Measurements from ENCODE around the gene SPIB. TPM values are rescaled to one million over a fixed set of nuclear protein-coding genes. Genes with fewer than 3 reads are reported as not detected.

SPIB gene
- total and polyA plus RNA-seq, 4 donors: 0.06 to 0.47 (median 0.37) TPM

DNA sequence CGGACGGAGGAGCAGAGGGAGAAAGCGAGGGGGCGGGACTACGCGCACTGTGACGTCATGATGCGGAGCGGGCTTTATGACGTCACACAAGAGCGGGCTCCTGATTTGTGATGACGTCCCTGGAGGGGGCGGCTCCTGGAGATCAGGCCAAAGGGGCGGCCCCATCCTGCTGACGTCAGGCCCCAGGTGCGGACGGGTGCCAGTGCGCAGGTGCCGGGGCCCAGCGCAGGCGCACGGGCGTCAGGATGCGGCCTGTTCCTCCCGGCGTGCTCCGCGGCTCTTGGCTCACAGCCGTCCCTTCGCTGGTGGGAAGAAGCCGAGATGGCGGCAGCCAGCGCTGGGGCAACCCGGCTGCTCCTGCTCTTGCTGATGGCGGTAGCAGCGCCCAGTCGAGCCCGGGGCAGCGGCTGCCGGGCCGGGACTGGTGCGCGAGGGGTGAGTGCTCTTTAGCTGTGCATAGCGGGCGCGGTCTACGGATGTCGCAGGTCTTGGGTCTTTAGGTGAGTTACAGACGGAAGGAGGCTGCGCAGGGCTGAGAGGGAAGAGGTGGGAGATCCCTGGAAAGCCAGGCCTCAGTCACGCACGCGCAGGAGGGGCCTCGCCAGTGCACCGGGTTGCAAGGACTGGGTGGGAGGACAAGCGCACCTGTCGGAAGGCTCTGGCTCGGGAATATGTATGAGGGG lies 57.6 kb downstream of the SPIB start, which contains the start of the genes EMC10 and GARIN5A:
Gene EMC10, plus strand, starts transcription at position 284 of the 683 bp plus-strand sequence. Its CDS starts 38 bp downstream, at position 322.
Gene GARIN5A, minus strand, starts transcription at position 625 of the 683 bp plus-strand sequence. Its CDS starts 460 bp downstream, at position 165.
- no peaks in the 10 kb centered on the region for H3K9me3 ChIP-seq (ENCODE audit: control insufficient read depth, insufficient read depth, low read length)
- no peaks in the 10 kb centered on the region for H3K27me3 ChIP-seq (ENCODE audit: control insufficient read depth, insufficient read depth, low read length)
- peak within 1 kb of the TSS; percentile 98 for H3K4me3 ChIP-seq (ENCODE audit: low read depth, low read length)
- H3K27ac ChIP-seq (ENCODE audit: low read depth, low read length): peak within 1 kb of the TSS; percentile 90
- under 1% methylated on average over 56 of the region's 58 CpGs for WGBS (ENCODE audit: insufficient coverage)
- peak; percentile 81 to 98 (median 88) for DNase-seq (ENCODE audit: low read depth in 4 of 6, low spot score in 6 of 6)
- peaks cover 26% of the 10 kb centered on the region for H3K4me1 ChIP-seq (ENCODE audit: control insufficient read depth, insufficient read depth, low read length)
- peaks cover 39% of the 10 kb centered on the region for H3K36me3 ChIP-seq (ENCODE audit: control insufficient read depth, insufficient read depth, low read length)

DNA sequence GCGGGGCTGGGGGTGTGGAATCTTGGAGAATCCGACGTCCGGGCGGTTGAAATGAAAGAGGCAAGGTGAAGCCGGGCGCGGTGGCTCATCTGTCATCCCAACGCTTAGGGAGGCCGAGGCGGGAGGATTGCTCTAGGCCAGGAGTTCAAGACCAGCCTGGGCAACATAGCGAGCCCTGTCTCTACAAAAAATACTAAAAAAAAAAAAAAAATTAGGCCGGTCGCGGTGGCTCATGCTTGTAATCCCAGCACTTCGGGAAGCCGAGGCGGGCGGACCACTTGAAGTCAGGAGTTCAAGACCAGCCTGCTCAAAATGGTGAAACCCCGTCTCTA lies 58.1 kb downstream of the SPIB start:
- DNase-seq (ENCODE audit: low read depth in 4 of 6, low spot score in 6 of 6): no peak
- H3K4me1 ChIP-seq (ENCODE audit: control insufficient read depth, insufficient read depth, low read length): peaks cover 26% of the 10 kb centered on the region
- peaks cover 44% of the 10 kb centered on the region for H3K36me3 ChIP-seq (ENCODE audit: control insufficient read depth, insufficient read depth, low read length)
- H3K27ac ChIP-seq (ENCODE audit: low read depth, low read length): peak overlapping the region; percentile 90
- WGBS (ENCODE audit: insufficient coverage): 0% methylated on average over 9 of the region's 20 CpGs
- peak overlapping the region; percentile 98 for H3K4me3 ChIP-seq (ENCODE audit: low read depth, low read length)
- H3K9me3 ChIP-seq (ENCODE audit: control insufficient read depth, insufficient read depth, low read length): no peaks in the 10 kb centered on the region
- no peaks in the 10 kb centered on the region for H3K27me3 ChIP-seq (ENCODE audit: control insufficient read depth, insufficient read depth, low read length)

DNA sequence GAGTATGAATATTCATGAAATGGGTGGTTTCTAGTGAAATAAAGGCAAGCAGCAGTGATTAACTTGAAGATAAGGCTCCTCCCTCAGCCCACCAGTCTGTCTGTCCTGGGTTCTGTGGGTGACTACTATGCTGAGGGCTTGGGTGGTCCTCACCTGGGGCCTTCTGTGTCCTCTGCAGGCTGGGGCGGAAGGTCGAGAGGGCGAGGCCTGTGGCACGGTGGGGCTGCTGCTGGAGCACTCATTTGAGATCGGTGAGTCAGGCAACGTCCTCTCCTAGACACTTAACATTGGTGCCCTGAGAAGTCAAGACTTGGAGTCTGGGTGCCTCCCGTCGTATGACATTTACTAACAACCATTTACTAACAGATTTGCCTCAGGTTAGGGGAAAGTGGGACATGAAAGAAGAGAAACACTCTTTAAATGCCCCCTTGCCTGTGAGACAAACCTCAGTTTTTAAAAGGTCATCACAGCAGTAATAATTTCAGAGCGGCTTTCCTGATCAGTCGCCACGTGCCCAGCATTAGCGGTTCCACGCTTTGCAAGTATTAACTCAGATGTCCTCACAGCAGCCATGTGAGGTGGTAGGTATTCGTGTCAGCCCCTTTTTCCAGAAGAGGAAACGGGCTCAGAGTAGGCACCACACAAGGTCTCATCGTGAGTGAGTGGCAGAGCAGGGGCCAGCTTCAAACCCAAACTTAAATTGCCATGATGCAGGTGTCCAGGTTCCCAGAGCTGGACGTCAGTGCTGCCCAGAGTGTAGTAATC lies 59.2 kb downstream of the SPIB start:
- Histone ChIP-seq H3K9me3 (ENCODE audit: control insufficient read depth, insufficient read depth, low read length) (no peaks in the 10 kb centered on the region), H3K4me1 (ENCODE audit: control insufficient read depth, insufficient read depth, low read length) (peaks cover 26% of the 10 kb centered on the region), H3K27ac (ENCODE audit: low read depth, low read length) (no peak overlapping the region), H3K4me3 (ENCODE audit: low read depth, low read length) (peak overlapping the region; percentile 98), H3K36me3 (ENCODE audit: control insufficient read depth, insufficient read depth, low read length) (peaks cover 54% of the 10 kb centered on the region), H3K27me3 (ENCODE audit: control insufficient read depth, insufficient read depth, low read length) (no peaks in the 10 kb centered on the region)
- no peak for DNase-seq (ENCODE audit: low read depth in 4 of 6, low spot score in 6 of 6)
- 96% methylated on average over 11 of the region's 17 CpGs for WGBS (ENCODE audit: insufficient coverage)

DNA sequence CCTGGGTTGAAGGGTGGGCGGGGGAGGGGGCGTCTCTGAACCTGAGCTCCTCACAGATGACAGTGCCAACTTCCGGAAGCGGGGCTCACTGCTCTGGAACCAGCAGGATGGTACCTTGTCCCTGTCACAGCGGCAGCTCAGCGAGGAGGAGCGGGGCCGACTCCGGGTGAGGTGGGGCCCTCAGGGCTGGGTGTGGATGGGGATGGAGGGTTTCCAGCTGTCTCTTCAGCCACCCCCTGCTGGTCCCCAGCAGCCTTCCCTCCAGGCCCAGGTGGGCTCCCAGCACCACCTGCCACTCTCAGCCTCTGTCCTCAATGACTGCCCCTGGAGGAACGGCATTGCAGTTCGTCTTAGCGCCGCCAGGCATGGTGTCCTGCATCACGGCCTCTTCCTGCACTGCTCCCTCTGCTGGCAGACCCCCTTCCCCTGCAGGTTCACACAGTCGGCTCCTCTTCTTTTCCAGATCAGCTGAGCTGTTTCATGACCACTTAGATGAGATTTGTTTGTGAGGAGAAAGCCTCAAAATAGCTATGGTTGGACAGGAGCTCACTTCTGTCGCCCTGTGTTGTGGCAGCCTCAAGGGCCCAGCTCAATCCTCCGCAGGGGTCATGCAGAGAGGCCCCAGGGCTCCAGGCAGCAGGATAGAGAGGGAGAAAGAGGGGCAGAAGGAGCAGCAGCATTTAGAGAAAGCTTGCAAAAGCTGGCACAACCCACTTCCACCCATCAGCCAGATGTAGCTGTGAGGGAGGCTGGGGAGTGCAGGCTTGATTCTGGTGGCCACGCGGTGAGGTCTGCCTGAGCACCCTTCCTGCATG lies 60.4 kb downstream of the SPIB start:
- no peak for DNase-seq (ENCODE audit: low read depth in 4 of 6, low spot score in 6 of 6)
- Histone ChIP-seq H3K4me3 (ENCODE audit: low read depth, low read length) (no peak overlapping the region), H3K36me3 (ENCODE audit: control insufficient read depth, insufficient read depth, low read length) (peaks cover 65% of the 10 kb centered on the region), H3K9me3 (ENCODE audit: control insufficient read depth, insufficient read depth, low read length) (no peaks in the 10 kb centered on the region), H3K27me3 (ENCODE audit: control insufficient read depth, insufficient read depth, low read length) (no peaks in the 10 kb centered on the region), H3K27ac (ENCODE audit: low read depth, low read length) (no peak overlapping the region), H3K4me1 (ENCODE audit: control insufficient read depth, insufficient read depth, low read length) (peaks cover 26% of the 10 kb centered on the region)
- WGBS (ENCODE audit: insufficient coverage): 84% methylated on average over 11 of the region's 19 CpGs

DNA sequence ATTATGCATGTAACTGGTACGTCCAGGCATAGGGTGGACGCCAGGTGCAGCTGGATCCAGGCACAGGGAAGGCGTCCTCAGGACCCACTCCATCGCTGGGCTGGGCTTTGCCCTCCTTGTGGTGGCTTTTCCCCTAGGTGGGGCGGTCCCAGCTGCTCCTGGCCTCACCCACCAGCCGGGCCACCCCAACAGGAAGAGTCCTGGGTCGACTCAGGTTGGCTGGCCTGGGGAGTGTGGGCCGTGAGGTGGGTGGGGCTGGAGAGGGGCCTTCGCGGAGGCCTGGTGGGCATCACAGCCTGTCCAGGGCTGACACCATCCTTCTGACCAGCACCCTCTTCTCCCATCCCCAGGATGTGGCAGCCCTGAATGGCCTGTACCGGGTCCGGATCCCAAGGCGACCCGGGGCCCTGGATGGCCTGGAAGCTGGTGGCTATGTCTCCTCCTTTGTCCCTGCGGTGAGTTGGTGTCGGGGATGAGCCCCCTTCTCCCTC lies 61.1 kb downstream of the SPIB start:
- WGBS (ENCODE audit: insufficient coverage): 96% methylated on average over 13 of the region's 16 CpGs
- DNase-seq (ENCODE audit: low read depth in 4 of 6, low spot score in 6 of 6): no peak
- peaks cover 26% of the 10 kb centered on the region for H3K4me1 ChIP-seq (ENCODE audit: control insufficient read depth, insufficient read depth, low read length)
- no peaks in the 10 kb centered on the region for H3K9me3 ChIP-seq (ENCODE audit: control insufficient read depth, insufficient read depth, low read length)
- no peaks in the 10 kb centered on the region for H3K27me3 ChIP-seq (ENCODE audit: control insufficient read depth, insufficient read depth, low read length)
- H3K27ac ChIP-seq (ENCODE audit: low read depth, low read length): no peak overlapping the region
- peaks cover 69% of the 10 kb centered on the region for H3K36me3 ChIP-seq (ENCODE audit: control insufficient read depth, insufficient read depth, low read length)
- H3K4me3 ChIP-seq (ENCODE audit: low read depth, low read length): no peak overlapping the region

DNA sequence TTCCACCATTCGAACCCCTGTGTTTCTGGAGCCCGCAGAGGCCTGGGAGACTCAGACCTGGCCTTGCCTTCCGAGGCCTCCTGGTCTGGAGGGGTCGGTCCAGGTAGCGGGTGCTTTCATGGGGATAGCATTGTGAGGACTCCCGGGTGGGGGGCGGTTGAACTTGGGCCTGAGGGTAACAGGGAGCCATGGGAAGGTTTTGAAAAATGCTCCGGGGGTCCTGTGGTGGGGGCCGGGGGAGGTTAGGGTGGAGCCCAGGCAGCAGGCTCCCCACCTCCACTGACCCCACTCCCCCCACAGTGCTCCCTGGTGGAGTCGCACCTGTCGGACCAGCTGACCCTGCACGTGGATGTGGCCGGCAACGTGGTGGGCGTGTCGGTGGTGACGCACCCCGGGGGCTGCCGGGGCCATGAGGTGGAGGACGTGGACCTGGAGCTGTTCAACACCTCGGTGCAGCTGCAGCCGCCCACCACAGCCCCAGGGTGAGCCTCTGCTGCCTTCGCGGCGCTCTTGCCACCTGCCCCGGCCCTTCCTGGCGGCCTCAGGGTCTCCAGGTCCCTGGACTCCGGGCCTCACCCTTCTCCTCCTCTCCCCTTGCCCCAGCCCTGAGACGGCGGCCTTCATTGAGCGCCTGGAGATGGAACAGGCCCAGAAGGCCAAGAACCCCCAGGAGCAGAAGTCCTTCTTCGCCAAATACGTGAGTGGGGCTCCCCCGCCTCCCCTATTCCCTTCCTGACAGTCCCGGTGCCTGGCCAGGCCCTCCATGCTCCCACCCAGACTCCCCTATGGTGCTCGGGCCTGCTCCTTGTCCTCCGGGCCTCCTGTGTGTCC lies 61.8 kb downstream of the SPIB start:
- no peak overlapping the region for H3K4me3 ChIP-seq (ENCODE audit: low read depth, low read length)
- 94% methylated on average over 30 of the region's 37 CpGs for WGBS (ENCODE audit: insufficient coverage)
- H3K27me3 ChIP-seq (ENCODE audit: control insufficient read depth, insufficient read depth, low read length): no peaks in the 10 kb centered on the region
- peaks cover 26% of the 10 kb centered on the region for H3K4me1 ChIP-seq (ENCODE audit: control insufficient read depth, insufficient read depth, low read length)
- DNase-seq (ENCODE audit: low read depth in 4 of 6, low spot score in 6 of 6): no peak
- H3K27ac ChIP-seq (ENCODE audit: low read depth, low read length): no peak overlapping the region
- H3K9me3 ChIP-seq (ENCODE audit: control insufficient read depth, insufficient read depth, low read length): no peaks in the 10 kb centered on the region
- peaks cover 74% of the 10 kb centered on the region for H3K36me3 ChIP-seq (ENCODE audit: control insufficient read depth, insufficient read depth, low read length)

Other genes starting within 250 kb of the SPIB start
- gene MYH14, start 215.3 kb upstream of the SPIB start, total RNA-seq: 1 to 10 TPM; 4.1 to 7.2 TPM
- 10 to 100 TPM; 14.6 to 16.8 TPM for gene MYH14, start 215.3 kb upstream of the SPIB start, polyA plus RNA-seq (ENCODE audit: insufficient read length in 2 of 2)
- gene KCNC3, start 89.6 kb upstream of the SPIB start, total RNA-seq: 1 to 10 TPM; 4.5 to 4.7 TPM
- gene KCNC3, start 89.6 kb upstream of the SPIB start, polyA plus RNA-seq (ENCODE audit: insufficient read length in 2 of 2): 10 to 100 TPM; 36.5 to 48.3 TPM
- 1 to 10 TPM in 1 of 2 donors, under 1 TPM in 1; 0.79 to 1.4 TPM for gene NAPSA, start 53.3 kb upstream of the SPIB start, total RNA-seq
- gene NAPSA, start 53.3 kb upstream of the SPIB start, polyA plus RNA-seq (ENCODE audit: insufficient read length in 2 of 2): 1 to 10 TPM; 1.6 to 3.3 TPM
- 10 to 100 TPM; 24.4 to 45.2 TPM for gene NR1H2, start 42.5 kb upstream of the SPIB start, total RNA-seq
- 10 to 100 TPM; 35.2 to 38.2 TPM for gene NR1H2, start 42.5 kb upstream of the SPIB start, polyA plus RNA-seq (ENCODE audit: insufficient read length in 2 of 2)
- 10 to 100 TPM; 13.1 to 29.1 TPM for gene POLD1, start 34.6 kb upstream of the SPIB start, total RNA-seq
- 10 to 100 TPM; 23.3 to 26.7 TPM for gene POLD1, start 34.6 kb upstream of the SPIB start, polyA plus RNA-seq (ENCODE audit: insufficient read length in 2 of 2)
- gene MYBPC2, start 14.0 kb downstream of the SPIB start, total RNA-seq: 1 to 10 TPM in 1 of 2 donors, under 1 TPM in 1; 0.89 to 3.5 TPM
- 1 to 10 TPM in 1 of 2 donors, under 1 TPM in 1; 0.62 to 2.0 TPM for gene MYBPC2, start 14.0 kb downstream of the SPIB start, polyA plus RNA-seq (ENCODE audit: insufficient read length in 2 of 2)
- gene EMC10, start 57.6 kb downstream of the SPIB start, total RNA-seq: 100 to 1,000 TPM in 1 of 2 donors, 10 to 100 TPM in 1; 78.4 to 184 TPM
- 100 to 1,000 TPM; 256 to 267 TPM for gene EMC10, start 57.6 kb downstream of the SPIB start, polyA plus RNA-seq (ENCODE audit: insufficient read length in 2 of 2)
- gene GARIN5A, start 57.9 kb downstream of the SPIB start, total RNA-seq: 1 to 10 TPM; 4.2 to 5.8 TPM
- 10 to 100 TPM; 11.6 to 14.1 TPM for gene GARIN5A, start 57.9 kb downstream of the SPIB start, polyA plus RNA-seq (ENCODE audit: insufficient read length in 2 of 2)
- 10 to 100 TPM in 1 of 2 donors, 1 to 10 TPM in 1; 9.3 to 19.8 TPM for gene JOSD2, start 92.3 kb downstream of the SPIB start, total RNA-seq
- gene JOSD2, start 92.3 kb downstream of the SPIB start, polyA plus RNA-seq (ENCODE audit: insufficient read length in 2 of 2): 10 to 100 TPM; 27.7 to 29.8 TPM
- gene ASPDH, start 95.0 kb downstream of the SPIB start, total RNA-seq: 1 to 10 TPM; 1.5 to 1.6 TPM
- 1 to 10 TPM; 6.7 to 7.7 TPM for gene ASPDH, start 95.0 kb downstream of the SPIB start, polyA plus RNA-seq (ENCODE audit: insufficient read length in 2 of 2)
- 10 to 100 TPM; 30.4 to 55.2 TPM for gene LRRC4B, start 149.5 kb downstream of the SPIB start, total RNA-seq
- 100 to 1,000 TPM; 208 to 209 TPM for gene LRRC4B, start 149.5 kb downstream of the SPIB start, polyA plus RNA-seq (ENCODE audit: insufficient read length in 2 of 2)
- 10 to 100 TPM; 10.0 to 21.8 TPM for gene SYT3, start 220.9 kb downstream of the SPIB start, total RNA-seq
- 10 to 100 TPM; 76.9 to 84.1 TPM for gene SYT3, start 220.9 kb downstream of the SPIB start, polyA plus RNA-seq (ENCODE audit: insufficient read length in 2 of 2)
- 1 to 10 TPM; 1.4 to 7.1 TPM for gene C19orf81, start 230.5 kb downstream of the SPIB start, total RNA-seq
- 1 to 10 TPM; 6.1 to 6.2 TPM for gene C19orf81, start 230.5 kb downstream of the SPIB start, polyA plus RNA-seq (ENCODE audit: insufficient read length in 2 of 2)

Measured in spinal cord (tissue), 10 donors.